NK-92 treated with Interleukin-12 subunit alpha and Interleukin-12 subunit beta, amount 100 ng/mL, for 24 hours (cell line): Measurements from ENCODE around the gene ARFGEF2.
"Not testable (repeated sequence)": the region's sequence is repeated elsewhere in the genome, so short reads cannot be mapped to it uniquely, and the experiment has no call there.

ENCODE experiments used
- DNase-seq: peaks from one replicate; lab custom pipeline; 2025; lab: John Stamatoyannopoulos, UW

The ARFGEF2 gene

GRCh38 chr20:48951646-48952045 lies 30.1 kb downstream of the ARFGEF2 start:
- no peak for DNase-seq

DNA sequence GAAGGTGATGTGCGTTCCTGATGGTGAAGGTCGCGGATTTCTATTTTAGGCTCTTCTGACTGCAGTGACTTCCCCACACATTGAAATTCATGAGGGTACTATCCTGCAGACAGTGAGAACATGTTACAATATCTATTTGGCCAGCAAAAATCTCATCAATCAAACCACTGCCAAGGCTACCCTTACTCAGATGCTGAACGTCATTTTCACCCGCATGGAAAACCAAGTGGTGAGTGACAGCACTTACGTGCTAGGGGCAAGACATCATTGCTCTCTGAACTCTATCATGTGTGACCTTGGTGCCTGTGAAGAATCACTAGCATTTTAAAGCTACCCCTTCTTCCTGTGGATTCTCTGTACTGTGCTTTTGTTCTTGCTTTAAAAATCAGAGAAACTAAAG lies 31.1 kb downstream of the ARFGEF2 start:
- DNase-seq = no peak

- no peak for DNase-seq
Observed at GRCh38 chr20:48953653-48954052, 32.1 kb downstream of the ARFGEF2 start.

DNA sequence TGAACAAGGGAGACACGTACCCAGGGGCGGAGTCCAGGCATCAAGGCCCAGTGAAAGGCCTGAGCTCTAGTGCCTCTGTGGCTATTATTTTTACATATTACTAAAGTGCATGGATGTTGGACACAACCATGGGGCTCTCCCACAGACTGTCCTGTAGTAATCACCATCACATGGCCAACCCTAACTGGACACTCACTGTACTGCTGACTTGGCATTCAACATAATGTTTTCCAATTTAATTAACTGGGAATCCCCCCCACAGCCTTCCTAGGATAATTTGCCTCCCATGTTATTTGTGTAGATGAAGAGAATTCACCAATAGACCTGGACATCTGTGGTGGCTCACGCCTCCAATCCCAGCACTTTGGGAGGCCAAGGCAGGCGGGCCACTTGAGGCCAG lies 34.5 kb downstream of the ARFGEF2 start:
- DNase-seq = no peak

DNA sequence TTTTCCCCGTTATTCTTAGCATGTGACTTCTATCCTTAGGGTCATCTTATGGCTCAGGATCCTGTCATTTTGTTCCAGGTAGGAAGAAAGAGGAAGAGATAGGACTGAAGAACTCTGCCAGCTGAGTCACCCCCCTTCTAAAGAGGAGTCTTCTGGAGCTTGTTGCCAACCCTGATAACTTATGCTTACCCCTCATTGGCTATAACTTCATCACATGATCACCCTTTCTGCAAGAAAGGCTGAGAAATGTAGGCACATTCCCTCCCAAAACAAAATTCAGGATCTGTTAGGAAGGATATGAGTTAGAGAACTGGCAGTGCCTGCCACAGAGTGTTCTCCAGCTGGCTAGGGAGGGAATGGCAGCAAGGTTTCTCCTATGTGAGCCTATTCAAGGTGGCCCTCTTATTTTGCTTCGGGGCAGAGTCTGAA lies 35.6 kb downstream of the ARFGEF2 start:
- DNase-seq = no peak

- no peak for DNase-seq
Observed at GRCh38 chr20:48957533-48957932, 36.0 kb downstream of the ARFGEF2 start.

- DNase-seq = no peak
Observed at GRCh38 chr20:48958743-48959142, 37.2 kb downstream of the ARFGEF2 start.

DNA sequence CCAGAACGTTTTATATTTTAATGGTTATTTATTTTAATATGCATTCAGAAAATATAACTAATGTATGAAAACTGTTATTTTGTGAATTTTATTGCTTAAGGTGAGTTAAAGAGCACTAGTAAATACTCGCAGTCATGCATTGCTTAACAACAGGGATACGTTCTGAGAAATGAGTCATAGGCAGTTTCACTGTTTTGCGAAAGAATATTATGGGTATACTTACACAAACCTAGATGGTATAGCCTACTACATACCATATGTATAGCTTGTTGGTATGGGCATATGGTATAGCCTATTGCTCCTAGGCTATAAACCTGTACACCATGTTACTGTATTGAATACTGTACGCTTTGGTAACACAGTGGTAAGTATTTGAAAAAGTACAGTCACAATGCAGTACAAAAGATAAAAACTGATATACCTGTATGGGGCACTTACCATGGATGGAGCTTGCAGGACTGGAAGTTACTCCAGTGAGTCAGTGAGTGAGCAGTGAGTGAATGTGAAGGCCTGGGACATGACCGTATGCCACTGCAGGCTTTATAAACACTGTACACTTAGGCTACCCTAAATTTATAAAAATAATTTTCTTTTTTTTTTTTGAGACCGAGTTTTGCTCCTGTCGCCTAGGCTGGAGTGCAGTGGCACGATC lies 38.5 kb downstream of the ARFGEF2 start:
- DNase-seq = no peak

GRCh38 chr20:48962421-48962820 lies 40.9 kb downstream of the ARFGEF2 start:
- DNase-seq = no peak

DNA sequence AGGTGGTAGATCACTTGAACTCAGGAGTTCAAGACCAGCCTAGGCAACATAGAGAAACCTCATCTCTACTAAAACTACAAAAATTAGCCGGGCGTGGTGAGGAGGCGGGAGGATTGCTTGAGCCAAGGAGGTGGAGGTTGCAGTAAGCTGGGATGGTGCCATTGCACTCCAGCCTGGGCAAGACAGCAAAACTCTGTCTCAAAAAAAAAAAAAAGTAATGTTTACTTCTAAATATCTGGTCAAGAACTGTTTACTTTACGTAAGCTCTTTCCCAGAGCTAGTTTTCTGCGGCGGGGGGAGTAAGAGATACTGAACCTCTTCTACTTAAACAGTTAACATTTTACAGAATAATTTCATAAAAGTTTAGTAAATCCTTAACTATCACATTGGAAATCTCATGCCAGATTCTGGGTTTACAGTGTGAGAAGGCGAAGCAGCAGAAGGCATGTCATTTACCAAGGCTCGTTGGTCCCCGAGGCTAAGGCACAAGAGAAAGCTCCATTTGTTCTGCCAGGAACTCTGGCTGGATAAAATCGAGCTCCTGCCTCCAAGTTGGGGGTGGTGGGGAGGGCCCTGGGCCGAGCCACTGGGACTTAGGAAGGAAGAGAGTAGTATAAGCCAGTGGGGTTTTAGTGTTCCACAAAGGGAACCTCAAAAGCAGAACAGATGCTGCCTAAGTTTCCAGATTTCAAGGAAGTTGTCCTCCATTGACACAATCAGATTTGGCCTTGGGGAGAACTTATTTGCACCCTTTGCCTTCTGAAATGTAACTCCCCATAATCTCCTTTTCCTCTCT lies 41.7 kb downstream of the ARFGEF2 start:
- no peak for DNase-seq

DNA sequence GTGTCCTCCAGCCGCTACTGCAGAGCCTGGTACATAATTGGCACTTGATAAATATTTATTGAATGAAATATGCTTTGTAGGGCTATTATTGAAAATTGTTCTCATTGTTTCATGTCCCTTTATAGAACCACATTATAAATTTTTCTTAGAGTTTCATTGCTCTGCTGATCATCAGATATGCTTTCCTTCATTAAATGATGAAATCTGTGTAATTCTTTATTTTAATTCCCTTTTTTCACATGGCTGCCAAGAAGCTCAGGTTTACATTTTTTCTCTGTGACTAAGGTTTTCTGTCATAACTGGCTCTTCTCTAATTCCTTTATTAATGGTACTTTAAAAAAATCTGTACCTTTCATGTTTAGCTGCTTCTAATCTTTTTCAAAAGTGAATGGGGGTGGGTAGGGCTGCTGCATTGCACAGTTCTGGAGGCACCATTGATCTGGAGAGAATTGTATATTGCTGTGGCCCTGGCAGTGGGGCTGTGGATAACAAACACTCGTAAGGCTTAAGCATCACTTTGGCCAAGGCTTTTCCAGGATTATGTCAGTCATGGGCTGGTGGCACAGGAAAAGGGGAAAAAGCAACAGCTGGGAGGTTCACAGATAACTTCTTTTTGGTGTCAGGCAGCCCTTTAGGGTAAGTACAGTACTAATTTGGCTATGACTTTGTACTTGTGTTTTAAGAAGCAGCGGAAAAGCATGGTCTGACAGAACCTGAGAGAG lies 43.8 kb downstream of the ARFGEF2 start:
- no peak for DNase-seq

- DNase-seq = no peak
Observed at GRCh38 chr20:48970681-48971365, 49.3 kb downstream of the ARFGEF2 start.

- no peak for DNase-seq
Observed at GRCh38 chr20:48971956-48972355, 50.4 kb downstream of the ARFGEF2 start.

DNA sequence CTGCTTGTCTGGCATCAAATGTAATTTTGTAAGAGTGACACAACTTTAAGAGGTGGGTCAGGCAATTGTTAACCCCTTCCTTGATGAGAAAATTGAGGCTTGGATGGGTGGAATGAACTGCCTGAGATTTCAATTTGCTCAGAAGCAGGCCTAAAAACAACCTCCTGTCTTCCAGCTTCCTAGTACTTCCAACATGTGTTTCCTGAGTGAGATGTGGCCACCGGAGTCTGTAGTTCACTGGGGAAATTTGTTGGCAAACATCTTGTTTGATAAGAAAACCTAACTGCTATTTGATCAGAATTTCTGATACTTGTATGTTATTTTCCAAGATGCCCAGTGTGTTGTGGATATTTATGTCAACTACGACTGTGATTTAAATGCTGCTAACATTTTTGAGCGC lies 51.3 kb downstream of the ARFGEF2 start:
- DNase-seq = no peak

- DNase-seq = no peak
Observed at GRCh38 chr20:48975955-48976354, 54.4 kb downstream of the ARFGEF2 start.

GRCh38 chr20:48979980-48980379 lies 58.5 kb downstream of the ARFGEF2 start:
- not testable (repeated sequence) for DNase-seq

GRCh38 chr20:48983423-48984400 lies 62.2 kb downstream of the ARFGEF2 start:
- DNase-seq = no peak

GRCh38 chr20:48984575-48985219 lies 63.2 kb downstream of the ARFGEF2 start:
- no peak for DNase-seq

DNA sequence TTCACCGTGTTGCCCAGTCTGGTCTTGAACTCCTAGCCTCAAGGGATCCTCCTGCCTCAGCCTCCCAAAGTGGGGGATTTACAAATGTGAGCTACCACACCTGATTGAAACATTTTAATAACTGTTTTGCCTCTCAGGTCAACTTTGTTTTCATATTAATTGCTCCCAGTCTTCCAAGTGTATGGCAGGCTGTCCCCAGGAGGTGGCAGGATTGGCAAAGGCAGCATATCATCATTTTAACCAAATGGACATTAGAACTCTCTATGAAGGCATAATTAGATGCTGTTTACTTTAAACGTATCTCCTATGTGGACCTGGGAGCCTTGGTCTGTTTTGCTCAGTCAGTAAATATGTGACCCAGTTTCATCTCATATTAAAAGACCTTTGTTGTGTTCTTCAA lies 65.4 kb downstream of the ARFGEF2 start:
- DNase-seq = no peak

DNA sequence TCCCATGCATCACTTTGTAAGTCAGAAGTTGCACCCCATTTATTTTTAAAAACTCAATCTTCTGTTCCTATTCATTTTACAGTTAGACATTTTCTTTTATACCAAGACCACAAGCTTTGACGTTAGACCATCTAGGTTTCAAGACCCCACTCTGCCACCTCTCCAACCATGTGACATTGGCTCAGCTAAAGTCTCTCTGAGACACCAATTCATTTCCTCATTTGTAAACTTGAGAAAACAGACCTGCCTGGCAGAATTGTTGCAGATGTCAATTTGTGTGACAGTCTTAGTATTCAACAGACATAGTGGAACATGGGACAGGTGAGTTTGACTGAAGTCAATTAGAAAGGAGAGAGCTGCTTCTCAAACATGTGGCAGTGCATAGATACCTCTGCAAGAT lies 69.0 kb downstream of the ARFGEF2 start:
- no peak for DNase-seq

DNA sequence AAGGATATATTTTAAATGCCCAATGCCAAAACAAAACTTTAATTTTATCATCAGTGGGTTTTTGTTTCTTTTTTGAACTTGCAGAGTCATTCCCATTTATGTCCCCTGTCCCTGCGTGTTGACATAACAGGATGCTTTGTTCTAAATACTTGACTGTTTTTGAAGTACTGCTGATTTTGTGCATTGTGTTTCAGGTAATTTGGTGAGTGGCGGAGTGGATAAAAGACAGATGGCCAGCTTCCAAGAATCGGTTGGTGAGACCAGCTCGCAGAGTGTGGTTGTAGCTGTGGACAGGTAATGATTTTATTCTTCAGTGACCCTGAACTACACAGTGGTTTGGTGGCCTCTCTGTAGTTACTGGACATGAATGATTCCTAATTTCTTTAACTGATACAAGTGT lies 74.1 kb downstream of the ARFGEF2 start:
- no peak for DNase-seq
